PFSK-1 (cell line): ENCODE data around the gene ZNF675.

ENCODE experiments used
- FOXP2 ChIP-seq: optimal IDR thresholded peaks from 2 replicates; pipeline ENCODE3; 2011; ENCODE audit warnings: borderline replicate concordance, control low read depth, inconsistent platforms; ENCODE audit not compliant: insufficient read depth; ENCODE audit errors: extremely low read length, extremely low read depth
- POLR2AphosphoS5 ChIP-seq: IDR thresholded peaks from 2 replicates; pipeline ENCODE4 v1.6.1; 2012; ENCODE audit warnings: low read depth, mild to moderate bottlenecking, control low read depth, low read length, moderate library complexity
- REST ChIP-seq, 2 experiments: IDR thresholded peaks; 2 replicates each; pipeline versions ENCODE4 v1.6.1 to v1.8.0; 2011 to 2012; ENCODE audit warnings: low read depth in 2 of 2, low read length in 2 of 2, control low read depth in 1 of 2, inconsistent platforms in 1 of 2, mild to moderate bottlenecking in 1 of 2, moderate library complexity in 1 of 2; ENCODE audit not compliant: insufficient read depth in 1 of 2
- SIN3A ChIP-seq: IDR thresholded peaks from 2 replicates; pipeline ENCODE4 v1.6.1; 2012; ENCODE audit warnings: mild to moderate bottlenecking, low read length, moderate library complexity, borderline replicate concordance; ENCODE audit not compliant: insufficient read depth
- TAF1 ChIP-seq: IDR thresholded peaks from 2 replicates; pipeline ENCODE4 v1.6.1; 2012; ENCODE audit warnings: low read length, control low read depth, borderline replicate concordance; ENCODE audit not compliant: insufficient read depth

- TF ChIP-seq REST (IDR thresholded peaks at IDR 0.05; ENCODE audit: insufficient read depth in 1 of 2, low read depth in 2 of 2, low read length in 2 of 2) (no peak), TAF1 (no peak), POLR2AphosphoS5 (no peak), FOXP2 (no peak), SIN3A (no peak)
Observed at GRCh38 chr19:23673132-23673531, 13.9 kb downstream of the ZNF675 start.
